Ovary (tissue), 9 donors: ENCODE results near the gene FOCAD. TPM values are rescaled to one million over a fixed set of nuclear protein-coding genes. Genes with fewer than 3 reads are reported as not detected.

ENCODE experiments used
- DNase-seq, 5 donors: peaks; one replicate each; pipeline ENCODE4 v3.0.0-alpha.2; 2019 to 2020
- H3K27ac ChIP-seq, 2 donors: fragments of 200-600 bp; one replicate each; pipeline versions ENCODE4 v1.5.1 to v1.8.0; 2019 to 2022
- H3K27me3 ChIP-seq: fragments of 200-600 bp; one replicate; pipeline ENCODE4 v1.8.0; 2022
- H3K36me3 ChIP-seq: fragments of 200-600 bp; sonication (generic); one replicate; pipeline ENCODE4 v1.5.1; 2019
- H3K4me1 ChIP-seq: one replicate; pipeline ENCODE4 v1.8.1; 2013; ENCODE audit warnings: mild to moderate bottlenecking, moderate library complexity; ENCODE audit not compliant: insufficient read depth
- H3K4me3 ChIP-seq: fragments of 200-600 bp; sonication (generic); one replicate; pipeline ENCODE4 v1.5.1; 2017
- H3K9me3 ChIP-seq, 2 donors: fragments of 200-600 bp in 1 of 2; sonication (generic) in 1 of 2; one replicate each; pipeline versions ENCODE4 v1.5.1 to v1.8.1; 2013 to 2019; ENCODE audit warnings: mild to moderate bottlenecking in 1 of 2, moderate library complexity in 1 of 2
- EP300 ChIP-seq: sonication (generic); formaldehyde crosslinking; IDR thresholded peaks from one replicate; pipeline ENCODE4 v1.6.1; 2017; ENCODE audit warnings: antibody characterized with exemption
- POLR2A ChIP-seq: fragments of 450-650 bp; IDR thresholded peaks from one replicate; pipeline ENCODE4 v1.6.1; 2017; ENCODE audit warnings: antibody characterized with exemption, mild to moderate bottlenecking, moderate library complexity
- WGBS, 3 donors: extraction: QIAGEN DNeasy Blood & Tissue Kit in 1 of 3; methylation state at CpG; one replicate each; pipeline versions ENCODE4 v1.1.5 to v1.1.7; 2013 to 2017; 5-methylcytosine and 5-hydroxymethylcytosine counted together
- intact Hi-C, 4 donors: fragments of 100-400 bp; cut with DNase I; formaldehyde crosslinking; loops; one replicate each; pipeline versions ENCODE4 v1.11.0 to v1.15.1; 2022 to 2023
- polyA plus RNA-seq, 2 donors: library from polyadenylated mRNA; stranded (reverse); fragments of 200-250 nt in 1 of 2; fragments of 350-450 nt in 1 of 2; fragmentation: Illumina TruSeq in 1 of 2; extraction: RNeasy Lipid Tissue Mini Kit (QIAGEN cat#74804) in 1 of 2; gene quantifications; one replicate each; pipeline ENCODE4 v1.2.3, GENCODE V29; 2013 to 2014
- total RNA-seq, 7 donors: library from RNA; depleted of rRNA in 2 of 7; stranded (reverse); fragments of >200 nt in 2 of 7; fragmentation: NEBNext Ultra II Directional in 3 of 7; extraction: Animal tissue kit (Norgen Biotek cat#: 25700) in 3 of 7; gene quantifications; one replicate each; pipeline versions ENCODE4 v1.1.0 to v1.2.4, GENCODE V29; 2016 to 2023
- TF ChIP-seq, protein P1 (sequence below), 3 donors: fragments of 450-650 bp in 2 of 3; fragments of 200-600 bp in 1 of 3; IDR thresholded peaks; one replicate each; pipeline versions ENCODE4 v1.5.1 to v1.8.0; 2016 to 2022; ENCODE audit warnings: antibody characterized with exemption in 3 of 3, mild to moderate bottlenecking in 1 of 3
- donor health status: DM: no; HTN: no; CAD: no; lungs with moderate emphysema.
- donor health status: DM: no; HTN: no; CAD: no.
- donor health status: Bipolar disorder and iron deficiency.
- donor health status: DM: yes; HTN: yes; CAD: no.
- donor health status: DM: no; HTN: no; CAD: no.
- donor health status: DM: yes; HTN: yes; CAD: no.

The FOCAD gene
- total and polyA plus RNA-seq, 9 donors, result 5.4 to 39.2 (median 22.2) TPM

DNA sequence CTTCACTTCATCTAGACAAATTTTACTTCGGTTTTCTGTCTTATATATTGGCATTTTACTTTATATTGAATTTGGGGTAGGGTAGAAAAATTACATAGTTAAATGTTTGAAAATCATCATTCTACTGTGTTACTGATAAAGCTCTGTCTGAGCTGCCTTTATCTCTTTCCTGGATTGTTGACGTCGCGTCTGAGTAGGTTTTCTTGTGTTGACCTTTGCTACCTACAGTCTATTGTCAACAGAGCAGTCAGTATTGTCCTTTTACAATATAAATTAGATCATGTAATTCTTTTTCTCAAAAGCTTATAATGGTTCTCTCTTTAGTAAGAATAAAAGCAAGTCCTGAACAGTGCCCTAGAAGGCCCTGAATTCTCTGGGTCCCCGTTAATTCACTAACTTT is 219.2 kb downstream of the FOCAD start:
- no peaks in the 10 kb centered on the region for H3K36me3 ChIP-seq
- intact Hi-C loops, result no loop called here
- no peak overlapping the region for H3K27ac ChIP-seq
- no peaks in the 10 kb centered on the region for H3K9me3 ChIP-seq
- H3K27me3 ChIP-seq, result no peaks in the 10 kb centered on the region
- H3K4me3 ChIP-seq, result no peak overlapping the region
- TF ChIP-seq, protein P1, sequence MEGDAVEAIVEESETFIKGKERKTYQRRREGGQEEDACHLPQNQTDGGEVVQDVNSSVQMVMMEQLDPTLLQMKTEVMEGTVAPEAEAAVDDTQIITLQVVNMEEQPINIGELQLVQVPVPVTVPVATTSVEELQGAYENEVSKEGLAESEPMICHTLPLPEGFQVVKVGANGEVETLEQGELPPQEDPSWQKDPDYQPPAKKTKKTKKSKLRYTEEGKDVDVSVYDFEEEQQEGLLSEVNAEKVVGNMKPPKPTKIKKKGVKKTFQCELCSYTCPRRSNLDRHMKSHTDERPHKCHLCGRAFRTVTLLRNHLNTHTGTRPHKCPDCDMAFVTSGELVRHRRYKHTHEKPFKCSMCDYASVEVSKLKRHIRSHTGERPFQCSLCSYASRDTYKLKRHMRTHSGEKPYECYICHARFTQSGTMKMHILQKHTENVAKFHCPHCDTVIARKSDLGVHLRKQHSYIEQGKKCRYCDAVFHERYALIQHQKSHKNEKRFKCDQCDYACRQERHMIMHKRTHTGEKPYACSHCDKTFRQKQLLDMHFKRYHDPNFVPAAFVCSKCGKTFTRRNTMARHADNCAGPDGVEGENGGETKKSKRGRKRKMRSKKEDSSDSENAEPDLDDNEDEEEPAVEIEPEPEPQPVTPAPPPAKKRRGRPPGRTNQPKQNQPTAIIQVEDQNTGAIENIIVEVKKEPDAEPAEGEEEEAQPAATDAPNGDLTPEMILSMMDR (IDR thresholded peaks at IDR 0.05), result no peak
- TF ChIP-seq POLR2A (no peak), EP300 (no peak)
- 75 to 88% (median 84%) methylated on average over 5 of the region's 5 CpGs for WGBS, 3 donors
- H3K4me1 ChIP-seq, result no peaks in the 10 kb centered on the region
- no peak for DNase-seq

DNA sequence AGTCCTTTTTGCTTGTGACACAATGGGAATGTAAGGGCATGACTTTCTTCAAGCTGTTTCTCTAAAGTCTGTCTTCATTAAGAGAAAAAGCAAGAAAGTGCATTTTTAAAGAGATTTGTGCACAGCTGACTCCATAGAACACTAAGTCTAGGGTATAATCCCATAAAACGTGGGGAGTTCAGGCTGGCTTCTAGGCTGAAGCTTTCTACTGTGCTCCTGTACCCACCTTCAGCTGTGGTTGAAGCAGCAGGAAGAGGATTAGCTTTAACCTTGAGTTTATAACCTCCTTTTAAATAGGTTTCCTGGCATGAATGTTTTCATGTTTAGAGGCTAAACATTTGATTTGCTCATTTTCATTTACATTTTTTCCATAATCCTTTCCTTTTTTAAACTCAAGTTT is 220.9 kb downstream of the FOCAD start:
- H3K27me3 ChIP-seq, result no peaks in the 10 kb centered on the region
- intact Hi-C loops, result no loop called here
- H3K27ac ChIP-seq, result no peak overlapping the region
- DNase-seq, result no peak
- H3K36me3 ChIP-seq, result no peaks in the 10 kb centered on the region
- 25 to 55% (median 31%) methylated on average over 1 of the region's 1 CpG for WGBS, 3 donors
- no peaks in the 10 kb centered on the region for H3K4me1 ChIP-seq
- no peak overlapping the region for H3K4me3 ChIP-seq
- TF ChIP-seq EP300 (no peak), POLR2A (no peak)
- TF ChIP-seq, protein P1 (IDR thresholded peaks at IDR 0.05), result no peak
- H3K9me3 ChIP-seq, result no peaks in the 10 kb centered on the region

DNA sequence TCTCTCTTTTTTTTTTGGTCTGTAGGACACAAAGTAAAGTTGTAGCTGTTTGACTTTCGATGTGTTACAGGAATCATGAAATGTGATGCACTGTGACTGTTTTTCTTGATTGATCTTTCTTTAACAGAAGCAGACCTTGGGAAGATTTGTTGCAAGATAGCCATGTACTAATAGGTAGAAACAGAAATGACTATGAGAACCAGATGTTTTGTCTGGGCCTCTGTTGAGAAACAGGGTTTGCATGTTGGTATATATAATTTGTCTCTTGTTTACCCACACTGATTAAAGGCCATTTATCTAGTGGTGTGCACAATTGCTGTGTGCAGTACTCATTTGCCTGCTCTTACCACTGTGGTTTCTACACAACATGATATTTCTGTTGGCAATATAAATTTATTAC is 222.3 kb downstream of the FOCAD start:
- intact Hi-C loops, result no loop called here
- WGBS, 3 donors, result 95 to 98% (median 96%) methylated on average over 1 of the region's 1 CpG
- DNase-seq, result no peak
- no peak overlapping the region for H3K27ac ChIP-seq
- no peaks in the 10 kb centered on the region for H3K36me3 ChIP-seq
- TF ChIP-seq, protein P1 (IDR thresholded peaks at IDR 0.05), result no peak
- no peak for TF ChIP-seq POLR2A
- no peak for TF ChIP-seq EP300
- no peaks in the 10 kb centered on the region for H3K4me1 ChIP-seq
- H3K27me3 ChIP-seq, result no peaks in the 10 kb centered on the region
- H3K9me3 ChIP-seq, result no peaks in the 10 kb centered on the region
- H3K4me3 ChIP-seq, result no peak overlapping the region

DNA sequence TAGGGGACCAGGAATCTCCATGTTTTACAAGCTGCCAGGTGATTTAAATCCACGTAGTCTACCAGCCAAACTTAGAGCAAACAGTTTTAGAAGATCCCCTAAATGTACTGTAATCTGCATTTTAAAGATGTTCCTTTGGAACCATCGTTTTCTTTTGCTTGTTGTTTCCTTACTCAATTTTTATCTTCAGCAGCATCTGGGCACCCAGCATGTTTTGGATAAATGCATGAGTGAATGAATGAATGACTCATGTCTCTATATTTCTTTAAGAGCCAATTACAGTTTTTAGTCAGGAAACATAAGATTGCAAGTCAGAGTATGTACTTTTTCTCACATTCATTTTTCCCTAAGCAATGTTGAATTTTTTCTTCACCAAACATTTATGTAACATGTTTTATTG is 224.4 kb downstream of the FOCAD start:
- 38 to 64% (median 57%) methylated on average over 2 of the region's 2 CpGs for WGBS, 3 donors

More for the DNA sequence above, 224.4 kb downstream of the FOCAD start:
- no peak for DNase-seq
- Histone ChIP-seq H3K4me1 (no peaks in the 10 kb centered on the region), H3K27me3 (no peaks in the 10 kb centered on the region), H3K9me3 (no peaks in the 10 kb centered on the region), H3K27ac (no peak overlapping the region), H3K36me3 (no peaks in the 10 kb centered on the region), H3K4me3 (no peak overlapping the region)
- TF ChIP-seq POLR2A, result no peak
- TF ChIP-seq EP300, result no peak
- TF ChIP-seq, protein P1 (IDR thresholded peaks at IDR 0.05), result no peak
- intact Hi-C loops, result no loop called here
